SK-N-SH treated with all-trans-retinoic acid at 6 μM for 48 hours (cell line): ENCODE measurements around the gene PTGIS.

ENCODE experiments used
- ATAC-seq: fragments of 200-7000 bp; cut with Tn5 transposase; 3 replicates; pipeline ENCODE4 v1.9.1; 2020; ENCODE audit warnings: mild to moderate bottlenecking, moderate library complexity
- ARNTL ChIP-seq: fragments of 450-650 bp; formaldehyde crosslinking; IDR thresholded peaks from 2 replicates; pipeline ENCODE4 v1.5.0; 2020; ENCODE audit warnings: low read depth, mild to moderate bottlenecking, moderate library complexity, borderline replicate concordance
- BACH2 ChIP-seq: fragments of 250-450 bp; sonication (Bioruptor Pico); IDR thresholded peaks from 2 replicates; pipeline ENCODE4 v1.9.0; 2021; ENCODE audit warnings: mild to moderate bottlenecking, borderline replicate concordance
- CSDC2 ChIP-seq: fragments of 250-450 bp; sonication (Bioruptor Pico); IDR thresholded peaks from 2 replicates; pipeline ENCODE4 v1.5.0; 2020; ENCODE audit warnings: mild to moderate bottlenecking, moderate library complexity
- CSRNP3 ChIP-seq: fragments of 250-450 bp; sonication (Bioruptor Pico); IDR thresholded peaks from 2 replicates; pipeline ENCODE4 v1.5.1; 2021; ENCODE audit warnings: mild to moderate bottlenecking, moderate library complexity
- ESRRG ChIP-seq: fragments of 250-450 bp; sonication (Bioruptor Pico); IDR thresholded peaks from 2 replicates; pipeline ENCODE4 v1.6.1; 2021; ENCODE audit warnings: mild to moderate bottlenecking
- GLIS3 ChIP-seq: fragments of 250-450 bp; sonication (Bioruptor Pico); IDR thresholded peaks from 2 replicates; pipeline ENCODE4 v1.5.0; 2020; ENCODE audit warnings: mild to moderate bottlenecking, moderate library complexity
- ISL1 ChIP-seq: fragments of 250-450 bp; sonication (Bioruptor Pico); IDR thresholded peaks from 2 replicates; pipeline ENCODE4 v2.1.2; 2022; ENCODE audit warnings: mild to moderate bottlenecking, moderate library complexity
- OSR1 ChIP-seq: fragments of 250-450 bp; sonication (Bioruptor Pico); IDR thresholded peaks from 2 replicates; pipeline ENCODE4 v1.8.0; 2022; ENCODE audit warnings: moderate library complexity, mild to moderate bottlenecking, inconsistent platforms
- PATZ1 ChIP-seq: fragments of 250-450 bp; sonication (Bioruptor Pico); IDR thresholded peaks from 2 replicates; pipeline ENCODE4 v1.8.0; 2020; ENCODE audit warnings: mild to moderate bottlenecking, moderate library complexity, borderline replicate concordance
- POU6F1 ChIP-seq: fragments of 250-450 bp; sonication (Bioruptor Pico); IDR thresholded peaks from 2 replicates; pipeline ENCODE4 v1.8.0; 2021; ENCODE audit warnings: low read depth, mild to moderate bottlenecking, moderate library complexity, borderline replicate concordance
- SNAI2 ChIP-seq: fragments of 250-450 bp; sonication (Bioruptor Pico); IDR thresholded peaks from 2 replicates; pipeline ENCODE4 v1.5.0; 2020; ENCODE audit warnings: mild to moderate bottlenecking, moderate library complexity
- TCF4 ChIP-seq: fragments of 250-450 bp; sonication (Bioruptor Pico); IDR thresholded peaks from 2 replicates; pipeline ENCODE4 v1.8.0; 2021; ENCODE audit warnings: mild to moderate bottlenecking, moderate library complexity, borderline replicate concordance
- TOX ChIP-seq: fragments of 250-450 bp; sonication (Bioruptor Pico); IDR thresholded peaks from 2 replicates; pipeline ENCODE4 v1.8.0; 2021; ENCODE audit warnings: mild to moderate bottlenecking, moderate library complexity, borderline replicate concordance
- TSHZ2 ChIP-seq: fragments of 250-450 bp; sonication (Bioruptor Pico); IDR thresholded peaks from 2 replicates; pipeline ENCODE4 v1.5.0; 2020; ENCODE audit warnings: mild to moderate bottlenecking, moderate library complexity
- ZC3H10 ChIP-seq: fragments of 250-450 bp; sonication (Bioruptor Pico); IDR thresholded peaks from 2 replicates; pipeline ENCODE4 v1.5.1; 2021; ENCODE audit warnings: mild to moderate bottlenecking, moderate library complexity
- ZFP30 ChIP-seq: fragments of 450-650 bp; formaldehyde crosslinking; IDR thresholded peaks from 2 replicates; pipeline ENCODE4 v1.5.0; 2022; ENCODE audit warnings: mild to moderate bottlenecking, moderate library complexity
- ZNF565 ChIP-seq: fragments of 450-650 bp; formaldehyde crosslinking; conservative IDR thresholded peaks from 2 replicates; pipeline ENCODE4 v1.5.0; 2020; ENCODE audit warnings: low read depth, mild to moderate bottlenecking, moderate library complexity
- ZNF70 ChIP-seq: fragments of 450-650 bp; formaldehyde crosslinking; IDR thresholded peaks from 2 replicates; pipeline ENCODE4 v1.5.0; 2020; ENCODE audit warnings: mild to moderate bottlenecking, moderate library complexity
- ZNF8 ChIP-seq: fragments of 450-650 bp; formaldehyde crosslinking; IDR thresholded peaks from 2 replicates; pipeline ENCODE4 v1.5.0; 2020; ENCODE audit warnings: mild to moderate bottlenecking, moderate library complexity

PTGIS gene

GRCh38 chr20:49558826-49559225, 9.1 kb downstream of the PTGIS start:
- no peak for ATAC-seq
- no peak for TF ChIP-seq ESRRG
- TF ChIP-seq ARNTL, result no peak
- no peak for TF ChIP-seq ZNF565 (CRISPR knock-in tag)
- TF ChIP-seq ZNF8 (CRISPR knock-in tag), result no peak
- TF ChIP-seq ZC3H10 (CRISPR knock-in tag), result no peak
- no peak for TF ChIP-seq CSDC2 (CRISPR knock-in tag)
- no peak for TF ChIP-seq BACH2
- TF ChIP-seq OSR1 (CRISPR knock-in tag), result no peak
- TF ChIP-seq, all 23 proteins: peak for 0

GRCh38 chr20:49557449-49557848, 10.5 kb downstream of the PTGIS start:
- TF ChIP-seq ZNF565 (CRISPR knock-in tag) (no peak), GLIS3 (CRISPR knock-in tag) (no peak), CSRNP3 (no peak), ZNF70 (CRISPR knock-in tag) (no peak), PATZ1 (CRISPR knock-in tag) (no peak), BACH2 (no peak), TCF4 (CRISPR knock-in tag) (no peak), TOX (CRISPR knock-in tag) (no peak), CSDC2 (CRISPR knock-in tag) (no peak)
- ATAC-seq, result peak; percentile 69

- no peak for TF ChIP-seq ZFP30 (CRISPR knock-in tag)
- no peak for ATAC-seq
Measured at GRCh38 chr20:49556621-49557020, 11.3 kb downstream of the PTGIS start.

GRCh38 chr20:49549801-49550551, 18.0 kb downstream of the PTGIS start:
- no peak for ATAC-seq
- no peak for TF ChIP-seq GLIS3 (CRISPR knock-in tag)
- no peak for TF ChIP-seq TSHZ2 (CRISPR knock-in tag)
- no peak for TF ChIP-seq CSRNP3
- TF ChIP-seq TOX (CRISPR knock-in tag), result no peak
- no peak for TF ChIP-seq SNAI2 (CRISPR knock-in tag)
- TF ChIP-seq ISL1, result no peak
- TF ChIP-seq ESRRG, result no peak
- no peak for TF ChIP-seq POU6F1 (CRISPR knock-in tag)
